NCI-H2081 treated with DMSO at 0.1 percent for 48 hours (cell line): ENCODE results near the gene CMIP.
"Not testable (repeated sequence)": the region's sequence is repeated elsewhere in the genome, so short reads cannot be mapped to it uniquely, and the experiment has no call there.

Experiments used
- DNase-seq: peaks from one replicate; lab custom pipeline; 2025; lab: John Stamatoyannopoulos, UW

CMIP gene

GRCh38 chr16:81517629-81518438 is 73.2 kb downstream of the CMIP start:
- DNase-seq, result no peak

- no peak for DNase-seq
Observed at GRCh38 chr16:81518439-81518757, 73.8 kb downstream of the CMIP start.

GRCh38 chr16:81519301-81520150 is 74.9 kb downstream of the CMIP start:
- DNase-seq, result no peak

- DNase-seq, result no peak
Observed at GRCh38 chr16:81520151-81520470, 75.5 kb downstream of the CMIP start.

- DNase-seq, result no peak
Observed at GRCh38 chr16:81520560-81521135, 76.0 kb downstream of the CMIP start.

- DNase-seq, result no peak
Observed at GRCh38 chr16:81521141-81521626, 76.6 kb downstream of the CMIP start.

- DNase-seq, result no peak
Observed at GRCh38 chr16:81522108-81522701, 77.6 kb downstream of the CMIP start.

- DNase-seq, result not testable (repeated sequence)
Observed at GRCh38 chr16:81522851-81523250, 78.2 kb downstream of the CMIP start.

- no peak for DNase-seq
Observed at GRCh38 chr16:81523387-81524115, 78.9 kb downstream of the CMIP start.

- DNase-seq, result no peak
Observed at GRCh38 chr16:81524382-81524781, 79.8 kb downstream of the CMIP start.

- not testable (repeated sequence) for DNase-seq
Observed at GRCh38 chr16:81524885-81525284, 80.3 kb downstream of the CMIP start.

GRCh38 chr16:81526199-81526598 is 81.6 kb downstream of the CMIP start:
- DNase-seq, result no peak

- DNase-seq, result no peak
Observed at GRCh38 chr16:81526935-81527334, 82.3 kb downstream of the CMIP start.

- no peak for DNase-seq
Observed at GRCh38 chr16:81527477-81528178, 83.0 kb downstream of the CMIP start.

- DNase-seq, result no peak
Observed at GRCh38 chr16:81528256-81528655, 83.6 kb downstream of the CMIP start.

GRCh38 chr16:81530296-81530721 is 85.7 kb downstream of the CMIP start:
- no peak for DNase-seq

GRCh38 chr16:81530814-81531213 is 86.2 kb downstream of the CMIP start:
- no peak for DNase-seq

GRCh38 chr16:81531419-81531821 is 86.8 kb downstream of the CMIP start:
- no peak for DNase-seq

GRCh38 chr16:81532491-81533174 is 88.0 kb downstream of the CMIP start:
- no peak for DNase-seq

- no peak for DNase-seq
Observed at GRCh38 chr16:81533175-81533507, 88.5 kb downstream of the CMIP start.
